MV-4-11 (cell line): ENCODE data around the gene CCDC88C.
"Not testable (repeated sequence)": the region's sequence is repeated elsewhere in the genome, so short reads cannot be mapped to it uniquely, and the experiment has no call there.

Source experiments
- DNase-seq: peaks from one replicate; lab custom pipeline; 2025; lab: John Stamatoyannopoulos, UW

The CCDC88C gene

GRCh38 chr14:91418387-91419043 is 895 bp upstream of the CCDC88C start:
- DNase-seq = peak; percentile 76

GRCh38 chr14:91417983-91418386 is 365 bp upstream of the CCDC88C start:
- peak; percentile 49 for DNase-seq

- no peak for DNase-seq
Observed at GRCh38 chr14:91416744-91417119, 888 bp downstream of the CCDC88C start.

- DNase-seq = peak; percentile 64
Observed at GRCh38 chr14:91415794-91416743, 1.6 kb downstream of the CCDC88C start.

GRCh38 chr14:91414475-91414833 is 3.2 kb downstream of the CCDC88C start:
- no peak for DNase-seq

GRCh38 chr14:91413547-91414474 is 3.8 kb downstream of the CCDC88C start:
- no peak for DNase-seq

GRCh38 chr14:91412939-91413338 is 4.7 kb downstream of the CCDC88C start:
- no peak for DNase-seq

- DNase-seq = peak; percentile 66
Observed at GRCh38 chr14:91410771-91411536, 6.7 kb downstream of the CCDC88C start.

- no peak for DNase-seq
Observed at GRCh38 chr14:91409928-91410718, 7.5 kb downstream of the CCDC88C start.

GRCh38 chr14:91409240-91409639 is 8.4 kb downstream of the CCDC88C start:
- not testable (repeated sequence) for DNase-seq

GRCh38 chr14:91406982-91407381 is 10.6 kb downstream of the CCDC88C start:
- DNase-seq = no peak

- no peak for DNase-seq
Observed at GRCh38 chr14:91406451-91406850, 11.2 kb downstream of the CCDC88C start.

- no peak for DNase-seq
Observed at GRCh38 chr14:91405724-91406435, 11.7 kb downstream of the CCDC88C start.

GRCh38 chr14:91405241-91405721 is 12.3 kb downstream of the CCDC88C start:
- DNase-seq = no peak

GRCh38 chr14:91402771-91403600 is 14.6 kb downstream of the CCDC88C start:
- DNase-seq = no peak

- DNase-seq = no peak
Observed at GRCh38 chr14:91402348-91402747, 15.3 kb downstream of the CCDC88C start.

GRCh38 chr14:91401751-91402150 is 15.9 kb downstream of the CCDC88C start:
- DNase-seq = no peak

GRCh38 chr14:91400696-91401095 is 16.9 kb downstream of the CCDC88C start:
- DNase-seq = no peak
